Transverse colon (tissue), 3 donors: Measurements from ENCODE around the gene DHRS12.

ENCODE experiments used
- CTCF ChIP-seq, 5 experiments: fragments of 200-600 bp in 3 of 5; fragments of 450-650 bp in 2 of 5; sonication (generic) in 3 of 5; IDR thresholded peaks; 1 replicate in 2 of 5; 2 replicates in 3 of 5; pipeline ENCODE4 v1.5.1; 2016 to 2017; ENCODE audit warnings: antibody characterized with exemption in 5 of 5, inconsistent platforms in 3 of 5, mild to moderate bottlenecking in 2 of 5, moderate library complexity in 1 of 5
- POLR2A ChIP-seq: fragments of 450-650 bp; IDR thresholded peaks from one replicate; pipeline ENCODE4 v1.6.1; 2016; ENCODE audit warnings: antibody characterized with exemption, mild to moderate bottlenecking, moderate library complexity

- no peak for TF ChIP-seq CTCF (IDR thresholded peaks at IDR 0.05)
- no peak for TF ChIP-seq POLR2A
These were observed 22.6 kb upstream of the DHRS12 start for GRCh38 chr13:51826606-51827005.
